Caco-2 (cell line): ENCODE data around the gene PTPRN2. TPM values are rescaled to one million over a fixed set of nuclear protein-coding genes. Genes with fewer than 3 reads are reported as not detected.

Experiments used
- BruUV-seq: library from RNA; stranded (reverse); fragments of 400-500 nt; replicated peaks from 2 replicates; lab custom pipeline; 2021; lab: Mats Ljungman, UMichigan
- CTCF ChIA-PET: fragments of 300-600 bp; sonication (Branson Sonifier 250); formaldehyde crosslinking; loops from one replicate; lab custom pipeline; 2022; ENCODE audit warnings: antibody characterized with exemption; lab: Charles Lee
- POLR2A ChIA-PET: fragments of 300-600 bp; sonication (Branson Sonifier 250); formaldehyde crosslinking; loops from one replicate; lab custom pipeline; 2022; ENCODE audit warnings: antibody characterized with exemption; lab: Charles Lee
- DNase-seq, 2 experiments: peaks; one replicate each; pipeline versions ENCODE4 v3.0.0 to v3.0.0-alpha.2; 2020 to 2022
- H3K27me3 ChIP-seq: replicated peaks from 2 replicates; pipeline ENCODE4 v1.6.0; 2011; ENCODE audit warnings: low read length; ENCODE audit not compliant: control insufficient read depth, insufficient read depth
- H3K36me3 ChIP-seq: 2 replicates; pipeline ENCODE4 v1.5.1; 2011; ENCODE audit warnings: low read length; ENCODE audit not compliant: control insufficient read depth, insufficient read depth
- H3K4me1 ChIP-seq: fragments of 250-450 bp; sonication (Bioruptor Pico); 2 replicates; pipeline ENCODE4 v1.5.1; 2020; ENCODE audit warnings: mild to moderate bottlenecking
- H3K4me3 ChIP-seq: 2 replicates; pipeline ENCODE4 v1.5.1; 2011; ENCODE audit warnings: low read depth, mild to moderate bottlenecking, control low read depth, low read length
- H3K9me3 ChIP-seq: fragments of 250-450 bp; sonication (Bioruptor Pico); 2 replicates; pipeline ENCODE4 v1.5.1; 2020; ENCODE audit warnings: mild to moderate bottlenecking, moderate library complexity
- H3K27ac Mint-ChIP-seq: one replicate; pipeline ENCODE4 v1.8.0; 2022; ENCODE audit warnings: mixed read lengths; ENCODE audit not compliant: unreplicated experiment
- H3K27me3 Mint-ChIP-seq: one replicate; pipeline ENCODE4 v1.8.0; 2022; ENCODE audit warnings: mixed read lengths; ENCODE audit not compliant: insufficient read depth, unreplicated experiment
- H3K36me3 Mint-ChIP-seq: one replicate; pipeline ENCODE4 v1.8.0; 2022; ENCODE audit warnings: mild to moderate bottlenecking, mixed read lengths; ENCODE audit not compliant: insufficient read depth, unreplicated experiment
- H3K4me1 Mint-ChIP-seq: one replicate; pipeline ENCODE4 v1.8.0; 2022; ENCODE audit warnings: low read depth, mixed read lengths; ENCODE audit not compliant: unreplicated experiment
- H3K4me3 Mint-ChIP-seq: one replicate; pipeline ENCODE4 v1.8.0; 2022; ENCODE audit warnings: mild to moderate bottlenecking, moderate library complexity, mixed read lengths; ENCODE audit not compliant: unreplicated experiment
- H3K9me3 Mint-ChIP-seq: one replicate; pipeline ENCODE4 v1.8.0; 2022; ENCODE audit warnings: mixed read lengths; ENCODE audit not compliant: unreplicated experiment
- CTCF ChIP-seq, 2 experiments: fragments of 200-600 bp in 1 of 2; IDR thresholded peaks; 1 replicate in 1 of 2; 2 replicates in 1 of 2; pipeline versions ENCODE4 v1.5.1 to v1.8.0; 2011 to 2022; ENCODE audit warnings: antibody characterized with exemption in 1 of 2, control low read depth in 1 of 2, inconsistent platforms in 1 of 2, low read depth in 1 of 2, low read length in 1 of 2, mild to moderate bottlenecking in 1 of 2, moderate library complexity in 1 of 2; ENCODE audit not compliant: insufficient read depth in 1 of 2, severe bottlenecking in 1 of 2, unreplicated experiment in 1 of 2
- intact Hi-C: fragments of 100-400 bp; cut with micrococcal nuclease; formaldehyde crosslinking; loops from one replicate; pipeline ENCODE4 v1.10.0; 2022; ENCODE audit not compliant: unreplicated experiment
- total RNA-seq: library from RNA; stranded (reverse); gene quantifications from 2 replicates; pipeline ENCODE4 v1.2.3, GENCODE V29; 2022

Gene PTPRN2
- total RNA-seq, 1 experiment from 2014 or later, result 1.4 TPM

GRCh38 chr7:157828881-157829280, 758.7 kb downstream of the PTPRN2 start:
- intact Hi-C loops, result no loop called here
- Mint-ChIP-seq H3K27ac (no peak overlapping the region), H3K27me3 (no peaks in the 10 kb centered on the region), H3K36me3 (no peaks in the 10 kb centered on the region), H3K4me1 (no peaks in the 10 kb centered on the region), H3K9me3 (no peaks in the 10 kb centered on the region), H3K4me3 (no peak overlapping the region)
- Histone ChIP-seq H3K4me1 (no peaks in the 10 kb centered on the region), H3K27me3 (no peaks in the 10 kb centered on the region), H3K36me3 (no peaks in the 10 kb centered on the region), H3K9me3 (no peaks in the 10 kb centered on the region), H3K4me3 (no peak overlapping the region)
- TF ChIP-seq CTCF (IDR thresholded peaks at IDR 0.05; ENCODE audit: insufficient read depth in 1 of 2, low read depth in 1 of 2, low read length in 1 of 2, severe bottlenecking in 1 of 2, unreplicated experiment in 1 of 2), result no peak
- no peak for DNase-seq
- ChIA-PET CTCF (no interaction called here), POLR2A (no interaction called here)
- no TSS peak for BruUV-seq

GRCh38 chr7:157828190-157828589, 759.4 kb downstream of the PTPRN2 start:
- Mint-ChIP-seq H3K27me3 (no peaks in the 10 kb centered on the region), H3K27ac (no peak overlapping the region), H3K4me1 (no peaks in the 10 kb centered on the region), H3K9me3 (no peaks in the 10 kb centered on the region), H3K4me3 (no peak overlapping the region), H3K36me3 (no peaks in the 10 kb centered on the region)
- no peak for TF ChIP-seq CTCF (IDR thresholded peaks at IDR 0.05; ENCODE audit: insufficient read depth in 1 of 2, low read depth in 1 of 2, low read length in 1 of 2, severe bottlenecking in 1 of 2, unreplicated experiment in 1 of 2)
- no peak for DNase-seq
- BruUV-seq, result no TSS peak
- CTCF ChIA-PET, result no interaction called here
- no peaks in the 10 kb centered on the region for H3K27me3 ChIP-seq
- H3K9me3 ChIP-seq, result no peaks in the 10 kb centered on the region
- intact Hi-C loops, result no loop called here
- H3K36me3 ChIP-seq, result no peaks in the 10 kb centered on the region
- POLR2A ChIA-PET, result no interaction called here
- no peak overlapping the region for H3K4me3 ChIP-seq
- H3K4me1 ChIP-seq, result no peaks in the 10 kb centered on the region

- no peaks in the 10 kb centered on the region for H3K36me3 Mint-ChIP-seq
- intact Hi-C loops, result no loop called here
- H3K36me3 ChIP-seq, result no peaks in the 10 kb centered on the region
- no TSS peak for BruUV-seq
- ChIA-PET POLR2A (no interaction called here), CTCF (no interaction called here)
- no peaks in the 10 kb centered on the region for H3K4me1 Mint-ChIP-seq
- no peaks in the 10 kb centered on the region for H3K4me1 ChIP-seq
- H3K9me3 ChIP-seq, result no peaks in the 10 kb centered on the region
- no peak for TF ChIP-seq CTCF (IDR thresholded peaks at IDR 0.05; ENCODE audit: insufficient read depth in 1 of 2, low read depth in 1 of 2, low read length in 1 of 2, severe bottlenecking in 1 of 2, unreplicated experiment in 1 of 2)
- no peaks in the 10 kb centered on the region for H3K9me3 Mint-ChIP-seq
- DNase-seq, result no peak
- no peaks in the 10 kb centered on the region for H3K27me3 ChIP-seq
- H3K4me3 ChIP-seq, result no peak overlapping the region
- no peak overlapping the region for H3K4me3 Mint-ChIP-seq
- no peaks in the 10 kb centered on the region for H3K27me3 Mint-ChIP-seq
- H3K27ac Mint-ChIP-seq, result no peak overlapping the region
Observed at GRCh38 chr7:157827863-157828160, 759.8 kb downstream of the PTPRN2 start.
